Measurements from ENCODE around the gene NRXN2. TPM values are rescaled to one million over a fixed set of nuclear protein-coding genes. Genes with fewer than 3 reads are reported as not detected.

Gene NRXN2
- polyA plus RNA-seq, 4 donors, result 0.45 to 8.9 (median 2.7) TPM

DNA sequence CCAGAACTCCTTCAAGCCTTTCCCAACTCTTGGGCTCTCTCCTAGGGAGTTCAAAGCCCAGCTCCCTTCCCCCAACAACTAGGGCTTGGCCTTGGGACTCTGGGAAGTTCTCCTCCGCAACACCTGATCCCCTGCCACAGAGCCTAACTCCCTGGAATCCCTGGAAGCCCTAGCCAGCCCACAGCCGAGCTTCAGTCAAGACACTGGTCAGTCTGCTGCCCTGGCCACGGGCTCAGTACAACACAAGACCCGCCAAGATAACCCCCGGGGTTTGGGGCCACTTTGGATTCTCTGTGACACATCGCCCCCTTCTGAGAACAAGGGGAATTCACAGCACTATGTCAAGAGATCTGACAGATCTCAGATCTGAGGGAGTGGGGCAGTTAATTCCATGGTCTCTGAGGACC, 73.7 kb downstream of the NRXN2 start:
- Histone ChIP-seq H3K27ac (ENCODE audit: low read depth in 1 of 3, low read length in 2 of 3) (no peak overlapping the region), H3K27me3 (ENCODE audit: control insufficient read depth in 3 of 3, insufficient read depth in 3 of 3, low read length in 3 of 3) (peaks cover 0 to 25% (median 5%) of the 10 kb centered on the region in 3 donors), H3K4me1 (ENCODE audit: control insufficient read depth in 3 of 3, insufficient read depth in 2 of 3, low read depth in 1 of 3, low read length in 2 of 3) (peaks cover 0 to 38% (median 0%) of the 10 kb centered on the region in 3 donors), H3K4me3 (ENCODE audit: low read depth in 1 of 3, low read length in 3 of 3) (no peak overlapping the region), H3K9me3 (ENCODE audit: control insufficient read depth in 2 of 2, insufficient read depth in 1 of 2, low read depth in 1 of 2, low read length in 1 of 2) (no peaks in the 10 kb centered on the region), H3K36me3 (ENCODE audit: control insufficient read depth in 3 of 3, insufficient read depth in 2 of 3, low read depth in 1 of 3, low read length in 3 of 3) (no peaks in the 10 kb centered on the region)
- no peak for FAIRE-seq
- 20 to 26% (median 21%) methylated on average over 6 of the region's 6 CpGs for WGBS, 3 donors
- DNase-seq, result no peak

DNA sequence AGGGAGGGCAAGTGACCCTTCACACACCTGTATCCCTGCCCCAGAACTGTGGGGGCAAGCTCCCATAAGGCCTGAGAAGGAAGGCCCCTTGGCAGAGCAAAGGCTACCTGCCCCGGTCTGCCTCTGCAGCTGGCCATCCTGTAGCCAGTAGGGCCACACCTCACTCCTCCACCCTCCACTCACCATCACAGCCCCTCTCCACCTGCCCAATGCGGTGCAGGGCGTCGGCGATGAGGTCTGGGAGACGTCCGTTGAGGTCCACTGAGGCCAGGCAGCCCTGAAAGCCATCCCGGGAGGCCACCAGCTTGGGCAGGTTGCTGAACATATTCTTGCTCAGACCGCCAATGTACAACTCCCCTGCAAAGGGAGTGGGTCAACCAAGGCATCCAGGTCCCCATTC, 74.4 kb downstream of the NRXN2 start:
- H3K36me3 ChIP-seq (ENCODE audit: control insufficient read depth in 3 of 3, insufficient read depth in 2 of 3, low read depth in 1 of 3, low read length in 3 of 3), result no peaks in the 10 kb centered on the region
- no peak overlapping the region for H3K4me3 ChIP-seq (ENCODE audit: low read depth in 1 of 3, low read length in 3 of 3)
- peaks cover 0 to 40% (median 0%) of the 10 kb centered on the region in 3 donors for H3K4me1 ChIP-seq (ENCODE audit: control insufficient read depth in 3 of 3, insufficient read depth in 2 of 3, low read depth in 1 of 3, low read length in 2 of 3)
- H3K9me3 ChIP-seq (ENCODE audit: control insufficient read depth in 2 of 2, insufficient read depth in 1 of 2, low read depth in 1 of 2, low read length in 1 of 2), result no peaks in the 10 kb centered on the region
- 84 to 92% (median 89%) methylated on average over 9 of the region's 9 CpGs for WGBS, 3 donors
- DNase-seq (no peak), FAIRE-seq (no peak)
- H3K27me3 ChIP-seq (ENCODE audit: control insufficient read depth in 3 of 3, insufficient read depth in 3 of 3, low read length in 3 of 3), result peaks cover 0 to 32% (median 9%) of the 10 kb centered on the region in 3 donors
- H3K27ac ChIP-seq (ENCODE audit: low read depth in 1 of 3, low read length in 2 of 3), result no peak overlapping the region

DNA sequence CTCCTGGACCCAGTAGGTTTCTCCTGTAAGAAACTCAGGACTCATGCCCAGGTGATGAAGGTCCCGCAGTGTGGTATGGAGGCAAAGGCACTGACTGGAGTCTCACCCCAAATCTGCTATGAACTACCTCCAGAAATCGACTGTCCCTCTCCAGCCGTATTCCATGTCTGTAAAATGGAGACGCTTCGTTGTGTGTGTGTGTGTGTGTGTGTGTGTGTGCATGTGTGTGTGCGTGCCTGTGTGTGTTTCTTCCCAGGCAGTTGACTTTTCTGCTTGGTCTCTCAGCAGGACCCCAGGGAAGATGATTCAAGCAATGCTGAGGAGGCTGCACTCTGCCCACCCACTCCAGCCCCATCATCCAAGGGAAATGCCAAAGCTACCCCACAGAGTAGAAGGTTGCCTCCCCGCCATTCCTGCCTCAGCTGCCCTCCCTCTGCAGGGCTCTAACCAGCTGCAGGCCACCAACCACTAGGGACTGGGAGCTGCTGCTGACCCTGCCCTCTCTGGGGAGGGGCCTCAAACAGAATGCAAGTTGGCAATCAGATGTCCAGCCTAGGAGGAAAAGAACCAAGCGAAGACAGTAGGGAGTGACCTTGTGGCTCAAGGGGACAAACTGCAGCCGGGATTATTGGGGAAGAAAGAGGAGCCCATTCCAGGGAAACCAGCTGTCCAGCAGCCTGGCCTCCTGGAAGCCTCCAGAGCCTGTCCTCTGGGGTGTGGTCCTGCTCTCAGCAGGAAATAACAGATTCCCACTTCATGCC, 75.8 kb downstream of the NRXN2 start:
- FAIRE-seq (no peak), DNase-seq (no peak)
- Histone ChIP-seq H3K9me3 (ENCODE audit: control insufficient read depth in 2 of 2, insufficient read depth in 1 of 2, low read depth in 1 of 2, low read length in 1 of 2) (no peaks in the 10 kb centered on the region), H3K4me3 (ENCODE audit: low read depth in 1 of 3, low read length in 3 of 3) (no peak overlapping the region), H3K27ac (ENCODE audit: low read depth in 1 of 3, low read length in 2 of 3) (no peak overlapping the region), H3K4me1 (ENCODE audit: control insufficient read depth in 3 of 3, insufficient read depth in 2 of 3, low read depth in 1 of 3, low read length in 2 of 3) (peaks cover 0 to 28% (median 0%) of the 10 kb centered on the region in 3 donors), H3K27me3 (ENCODE audit: control insufficient read depth in 3 of 3, insufficient read depth in 3 of 3, low read length in 3 of 3) (peaks cover 0 to 40% (median 11%) of the 10 kb centered on the region in 3 donors), H3K36me3 (ENCODE audit: control insufficient read depth in 3 of 3, insufficient read depth in 2 of 3, low read depth in 1 of 3, low read length in 3 of 3) (no peaks in the 10 kb centered on the region)
- WGBS, 3 donors, result 76 to 80% (median 79%) methylated on average over 9 of the region's 9 CpGs

DNA sequence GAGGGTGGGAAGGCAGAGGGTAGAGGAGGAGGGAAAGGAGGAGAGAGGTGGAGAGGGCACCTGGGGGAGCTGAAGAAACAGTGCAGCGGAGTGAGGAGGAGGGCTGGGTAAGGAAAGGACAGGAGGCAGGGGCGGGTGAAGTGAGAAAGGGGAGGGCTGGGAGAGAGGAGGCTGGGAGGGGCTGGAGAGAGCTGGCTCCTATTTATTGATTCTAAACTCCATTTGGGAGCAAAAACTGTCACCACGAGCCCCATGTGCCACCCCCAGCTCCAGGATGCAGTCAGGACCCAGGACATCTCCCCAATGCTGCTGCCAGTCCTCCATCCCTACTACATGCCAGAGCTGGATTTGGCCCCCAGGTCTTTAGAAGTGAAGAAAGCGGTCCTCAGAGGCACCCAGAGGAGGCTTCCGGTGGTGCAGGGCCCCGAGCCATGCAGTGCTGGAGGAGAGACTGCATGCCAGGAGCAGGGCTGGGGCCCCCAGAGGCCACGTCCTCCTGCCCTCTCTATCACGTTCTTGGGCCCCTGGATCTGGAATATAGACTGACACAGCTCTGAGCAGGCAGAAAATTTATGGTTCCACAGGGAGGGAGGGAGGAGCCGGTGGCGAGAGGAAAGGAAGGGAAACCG, 78.2 kb downstream of the NRXN2 start:
- peaks cover 0 to 62% (median 17%) of the 10 kb centered on the region in 3 donors for H3K27me3 ChIP-seq (ENCODE audit: control insufficient read depth in 3 of 3, insufficient read depth in 3 of 3, low read length in 3 of 3)
- H3K36me3 ChIP-seq (ENCODE audit: control insufficient read depth in 3 of 3, insufficient read depth in 2 of 3, low read depth in 1 of 3, low read length in 3 of 3), result no peaks in the 10 kb centered on the region
- no peaks in the 10 kb centered on the region for H3K9me3 ChIP-seq (ENCODE audit: control insufficient read depth in 2 of 2, insufficient read depth in 1 of 2, low read depth in 1 of 2, low read length in 1 of 2)
- 18 to 32% (median 29%) methylated on average over 11 of the region's 11 CpGs for WGBS, 3 donors
- H3K27ac ChIP-seq (ENCODE audit: low read depth in 1 of 3, low read length in 2 of 3), result no peak overlapping the region
- peaks cover 0 to 22% (median 0%) of the 10 kb centered on the region in 3 donors for H3K4me1 ChIP-seq (ENCODE audit: control insufficient read depth in 3 of 3, insufficient read depth in 2 of 3, low read depth in 1 of 3, low read length in 2 of 3)
- no peak overlapping the region for H3K4me3 ChIP-seq (ENCODE audit: low read depth in 1 of 3, low read length in 3 of 3)
- FAIRE-seq (no peak), DNase-seq (peak in 1 of 2 donors; percentile 46)

DNA sequence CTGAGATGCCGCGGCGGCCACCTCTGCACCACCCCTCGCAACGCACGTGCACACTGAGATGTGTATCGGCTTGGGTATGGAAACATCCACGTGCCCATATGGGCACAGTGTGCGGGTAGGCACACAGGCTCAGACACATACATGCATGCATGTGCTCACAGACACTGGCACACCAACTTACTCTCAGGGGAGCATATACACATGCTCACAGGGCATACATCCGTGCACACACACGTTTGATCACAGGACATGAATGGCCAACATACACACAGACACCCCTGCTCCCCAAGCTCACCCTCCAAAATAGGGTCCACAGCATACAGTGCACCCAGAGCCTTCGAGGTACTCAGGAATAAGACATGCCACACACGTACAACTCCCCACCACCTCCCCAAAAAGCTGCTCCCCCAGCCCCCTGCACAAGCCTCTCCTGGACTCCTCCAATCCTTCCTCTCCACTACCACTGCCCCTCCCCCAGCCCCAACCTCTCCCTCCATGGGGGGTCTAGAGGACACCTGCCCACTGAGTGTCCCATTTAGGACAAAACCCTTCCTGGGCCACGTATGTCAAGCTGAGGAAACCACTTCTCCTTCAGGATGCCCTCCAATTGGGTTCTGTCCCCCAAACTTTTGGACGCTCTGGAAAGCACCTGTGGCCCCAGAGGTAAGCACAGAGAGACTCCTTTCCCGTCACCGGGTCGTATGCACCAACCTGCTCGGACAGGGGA, 78.9 kb downstream of the NRXN2 start:
- DNase-seq, result no peak
- FAIRE-seq, result no peak
- WGBS, 3 donors, result 13 to 19% (median 18%) methylated on average over 19 of the region's 19 CpGs
- no peaks in the 10 kb centered on the region for H3K36me3 ChIP-seq (ENCODE audit: control insufficient read depth in 3 of 3, insufficient read depth in 2 of 3, low read depth in 1 of 3, low read length in 3 of 3)
- H3K27ac ChIP-seq (ENCODE audit: low read depth in 1 of 3, low read length in 2 of 3), result no peak overlapping the region
- peaks cover 0 to 62% (median 17%) of the 10 kb centered on the region in 3 donors for H3K27me3 ChIP-seq (ENCODE audit: control insufficient read depth in 3 of 3, insufficient read depth in 3 of 3, low read length in 3 of 3)
- H3K4me1 ChIP-seq (ENCODE audit: control insufficient read depth in 3 of 3, insufficient read depth in 2 of 3, low read depth in 1 of 3, low read length in 2 of 3), result peaks cover 0 to 22% (median 0%) of the 10 kb centered on the region in 3 donors
- no peaks in the 10 kb centered on the region for H3K9me3 ChIP-seq (ENCODE audit: control insufficient read depth in 2 of 2, insufficient read depth in 1 of 2, low read depth in 1 of 2, low read length in 1 of 2)
- H3K4me3 ChIP-seq (ENCODE audit: low read depth in 1 of 3, low read length in 3 of 3), result no peak overlapping the region

DNA sequence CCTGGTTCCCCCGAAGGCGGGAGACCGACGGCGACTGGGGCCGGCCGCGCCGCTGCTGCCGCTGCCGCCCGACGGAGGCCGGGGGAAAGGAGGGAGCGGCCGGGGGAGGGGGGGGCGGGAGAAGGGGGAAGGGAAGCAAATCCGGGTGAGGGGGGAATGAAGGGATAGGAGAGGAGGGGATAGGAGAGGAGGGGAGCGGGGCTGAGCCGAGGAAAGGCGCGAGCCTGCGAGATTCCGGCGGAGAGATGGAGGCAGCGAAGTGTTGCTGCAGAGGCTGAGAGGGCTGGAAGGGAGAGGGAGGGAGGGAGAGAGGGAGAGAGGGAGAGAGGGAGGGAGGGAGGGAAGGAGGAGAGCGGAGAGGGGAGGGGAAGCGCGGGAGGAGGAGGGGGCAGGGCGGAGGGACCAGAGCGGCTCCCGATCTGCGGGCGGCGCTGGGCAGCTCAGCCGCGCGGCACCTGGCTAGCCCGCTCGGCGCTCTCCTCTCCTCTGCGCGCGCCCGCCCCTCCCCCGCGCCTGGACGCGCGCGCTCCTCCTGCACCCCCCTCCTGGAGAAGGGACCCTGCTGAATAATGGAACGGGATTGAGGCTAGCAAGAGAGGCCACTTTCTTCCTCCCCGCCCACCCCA, 79.6 kb downstream of the NRXN2 start:
- no peak for FAIRE-seq
- Histone ChIP-seq H3K4me3 (ENCODE audit: low read depth in 1 of 3, low read length in 3 of 3) (peak overlapping the region in 1 of 3 donors; percentile 41), H3K36me3 (ENCODE audit: control insufficient read depth in 3 of 3, insufficient read depth in 2 of 3, low read depth in 1 of 3, low read length in 3 of 3) (no peaks in the 10 kb centered on the region), H3K4me1 (ENCODE audit: control insufficient read depth in 3 of 3, insufficient read depth in 2 of 3, low read depth in 1 of 3, low read length in 2 of 3) (peaks cover 0 to 25% (median 0%) of the 10 kb centered on the region in 3 donors), H3K27me3 (ENCODE audit: control insufficient read depth in 3 of 3, insufficient read depth in 3 of 3, low read length in 3 of 3) (peaks cover 0 to 62% (median 17%) of the 10 kb centered on the region in 3 donors), H3K9me3 (ENCODE audit: control insufficient read depth in 2 of 2, insufficient read depth in 1 of 2, low read depth in 1 of 2, low read length in 1 of 2) (no peaks in the 10 kb centered on the region), H3K27ac (ENCODE audit: low read depth in 1 of 3, low read length in 2 of 3) (no peak overlapping the region)
- WGBS, 3 donors, result 1 to 2% (median 2%) methylated on average over 19 to 53 of the region's 53 CpGs
- DNase-seq, result no peak

DNA sequence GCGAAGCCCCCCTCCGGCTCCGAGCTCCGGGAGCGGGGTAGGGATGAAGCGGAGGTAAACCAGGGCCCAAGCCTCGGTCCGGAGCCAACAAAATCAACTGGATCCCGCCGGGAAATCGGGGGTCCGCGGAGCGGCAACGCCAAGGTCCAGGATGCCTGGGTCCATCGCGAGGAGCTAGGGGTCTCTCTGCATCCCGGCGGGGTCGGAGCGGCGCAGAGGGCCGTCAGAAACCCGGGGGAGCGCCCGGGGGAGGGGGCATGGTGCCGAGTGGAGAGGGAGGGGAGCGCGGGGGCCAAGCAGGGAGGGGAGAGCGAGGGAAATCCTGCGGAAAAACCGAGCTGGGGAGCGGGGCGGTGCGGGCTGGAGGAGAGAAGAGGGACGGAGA, 80.1 kb downstream of the NRXN2 start:
- Histone ChIP-seq H3K9me3 (ENCODE audit: control insufficient read depth in 2 of 2, insufficient read depth in 1 of 2, low read depth in 1 of 2, low read length in 1 of 2) (no peaks in the 10 kb centered on the region), H3K36me3 (ENCODE audit: control insufficient read depth in 3 of 3, insufficient read depth in 2 of 3, low read depth in 1 of 3, low read length in 3 of 3) (no peaks in the 10 kb centered on the region), H3K4me1 (ENCODE audit: control insufficient read depth in 3 of 3, insufficient read depth in 2 of 3, low read depth in 1 of 3, low read length in 2 of 3) (peaks cover 0 to 29% (median 0%) of the 10 kb centered on the region in 3 donors), H3K4me3 (ENCODE audit: low read depth in 1 of 3, low read length in 3 of 3) (peak overlapping the region in 1 of 3 donors; percentile 41), H3K27ac (ENCODE audit: low read depth in 1 of 3, low read length in 2 of 3) (no peak overlapping the region), H3K27me3 (ENCODE audit: control insufficient read depth in 3 of 3, insufficient read depth in 3 of 3, low read length in 3 of 3) (peaks cover 0 to 62% (median 17%) of the 10 kb centered on the region in 3 donors)
- no peak for FAIRE-seq
- DNase-seq, result no peak
- 3 to 11% (median 9%) methylated on average over 17 to 36 of the region's 36 CpGs for WGBS, 3 donors

DNA sequence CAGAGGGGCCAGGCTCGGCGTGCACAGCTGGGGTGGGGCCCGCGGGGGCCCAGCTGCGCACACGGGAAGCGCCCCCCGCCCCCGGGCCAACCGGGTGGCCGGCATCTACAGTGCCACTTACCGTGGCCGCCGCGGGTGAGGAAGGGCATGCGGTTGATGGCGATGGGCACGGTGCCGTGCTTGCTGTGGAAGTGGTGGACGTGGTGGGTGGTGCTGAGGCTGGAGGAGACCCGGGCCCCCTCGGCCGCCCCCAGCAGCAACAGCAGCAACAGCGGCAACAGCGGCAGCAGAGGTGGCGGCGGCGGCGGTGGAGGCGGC, 80.6 kb downstream of the NRXN2 start:
- no peaks in the 10 kb centered on the region for H3K9me3 ChIP-seq (ENCODE audit: control insufficient read depth in 2 of 2, insufficient read depth in 1 of 2, low read depth in 1 of 2, low read length in 1 of 2)
- FAIRE-seq, result no peak
- peaks cover 0 to 33% (median 0%) of the 10 kb centered on the region in 3 donors for H3K4me1 ChIP-seq (ENCODE audit: control insufficient read depth in 3 of 3, insufficient read depth in 2 of 3, low read depth in 1 of 3, low read length in 2 of 3)
- H3K27me3 ChIP-seq (ENCODE audit: control insufficient read depth in 3 of 3, insufficient read depth in 3 of 3, low read length in 3 of 3), result peaks cover 0 to 62% (median 17%) of the 10 kb centered on the region in 3 donors
- H3K4me3 ChIP-seq (ENCODE audit: low read depth in 1 of 3, low read length in 3 of 3), result peak overlapping the region in 1 of 3 donors; percentile 19
- no peak overlapping the region for H3K27ac ChIP-seq (ENCODE audit: low read depth in 1 of 3, low read length in 2 of 3)
- no peak for DNase-seq
- 2 to 4% (median 4%) methylated on average over 9 to 30 of the region's 30 CpGs for WGBS, 3 donors
- H3K36me3 ChIP-seq (ENCODE audit: control insufficient read depth in 3 of 3, insufficient read depth in 2 of 3, low read depth in 1 of 3, low read length in 3 of 3), result no peaks in the 10 kb centered on the region
